GM12892 (cell line): ENCODE data around the gene CDH22.

Source experiments
- POLR2A ChIP-seq: IDR thresholded peaks from 2 replicates; pipeline ENCODE4 v1.6.1; 2011; ENCODE audit warnings: low read depth, low read length, control low read depth
- POLR2AphosphoS5 ChIP-seq: IDR thresholded peaks from 2 replicates; pipeline ENCODE4 v1.6.1; 2011; ENCODE audit warnings: low read depth, low read length, control low read depth
- TAF1 ChIP-seq: IDR thresholded peaks from 2 replicates; pipeline ENCODE4 v1.6.1; 2011; ENCODE audit warnings: low read depth, mild to moderate bottlenecking, control low read depth, low read length, borderline replicate concordance

DNA sequence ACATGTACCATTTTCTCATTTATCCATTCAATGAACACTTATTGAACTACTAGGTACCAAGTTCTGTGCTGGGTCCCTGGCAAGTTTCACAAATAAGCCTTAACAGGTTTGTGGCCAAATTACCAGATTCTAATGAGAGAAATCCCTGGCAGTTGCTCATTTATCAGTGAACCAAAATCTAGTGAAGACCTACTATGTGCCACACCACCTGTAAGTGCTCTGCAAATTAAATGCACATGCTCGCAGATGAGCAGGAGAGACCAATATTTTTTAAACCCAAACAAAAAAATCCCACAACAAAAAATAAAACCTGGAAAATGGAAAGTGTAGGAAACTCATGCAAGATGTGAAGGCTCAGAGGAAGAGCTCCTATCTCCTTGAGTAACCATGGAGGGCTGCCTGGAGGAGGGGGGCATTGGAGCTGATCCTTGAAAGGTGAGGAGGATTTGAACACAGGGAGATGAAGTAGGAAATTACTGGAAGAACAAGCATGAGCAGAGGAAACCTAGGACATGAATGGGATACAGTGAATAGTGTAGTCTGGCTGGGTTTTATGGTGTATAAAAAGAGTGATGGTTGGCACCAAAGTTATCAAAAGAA is 48.9 kb downstream of the CDH22 start:
- no peak for TF ChIP-seq TAF1
- no peak for TF ChIP-seq POLR2AphosphoS5
- no peak for TF ChIP-seq POLR2A
